Bronchial epithelial cell (primary cell): Measurements from ENCODE around the gene NELL2. TPM values are rescaled to one million over a fixed set of nuclear protein-coding genes. Genes with fewer than 3 reads are reported as not detected.
A peak's percentile ranks its signal among the peaks of the same experiment; 100 is the strongest.

Experiments used
- DNase-seq: peaks from one replicate; pipeline ENCODE4 v3.0.0-alpha.2; 2010; ENCODE audit warnings: low read depth
- FAIRE-seq: peaks from 2 replicates; lab custom pipeline; 2011; peaks lifted over from hg19 to GRCh38; lab: Jason Lieb, UNC
- H3K27me3 ChIP-seq: 2 replicates; pipeline ENCODE4 v1.5.1; 2011; ENCODE audit warnings: low read length; ENCODE audit not compliant: control insufficient read depth, insufficient read depth
- H3K36me3 ChIP-seq: 2 replicates; pipeline ENCODE4 v1.5.1; 2011; ENCODE audit warnings: low read length; ENCODE audit not compliant: control insufficient read depth, insufficient read depth
- H3K4me3 ChIP-seq: 2 replicates; pipeline ENCODE4 v1.5.1; 2011; ENCODE audit warnings: mild to moderate bottlenecking, low read depth, low read length, control low read depth
- total RNA-seq: library from RNA; depleted of rRNA; stranded (reverse); fragments of >200 nt; gene quantifications from 2 replicates; pipeline ENCODE4 v1.2.1, GENCODE V29; 2014
- TF ChIP-seq, protein P1 (sequence below): IDR thresholded peaks from 2 replicates; pipeline ENCODE4 v1.5.1; 2011; ENCODE audit warnings: mild to moderate bottlenecking, moderate library complexity, low read length, control low read depth, inconsistent platforms; ENCODE audit not compliant: insufficient read depth, severe bottlenecking

Gene NELL2
- total RNA-seq, 1 donor from 2014 or later = not detected

DNA sequence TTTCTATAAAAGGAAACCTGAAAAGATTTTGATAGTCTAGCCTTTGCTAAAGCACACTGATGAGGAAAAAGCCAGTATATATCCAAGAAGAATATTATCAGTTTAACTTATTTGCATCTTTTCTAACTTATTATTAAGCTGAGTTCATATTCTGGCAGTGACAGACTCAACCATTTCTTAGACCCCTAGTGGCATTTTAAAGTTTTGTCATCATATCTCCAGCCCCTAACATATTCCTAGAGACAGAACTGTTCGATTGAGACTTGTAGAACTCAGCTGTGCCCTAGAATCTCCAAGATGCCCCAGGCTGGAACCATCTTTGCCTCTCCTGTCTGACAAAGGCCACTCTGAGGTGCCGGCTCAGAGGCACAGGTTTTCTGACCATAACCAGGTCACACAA, 365.6 kb downstream of the NELL2 start:
- Histone ChIP-seq H3K27me3 (no peaks in the 10 kb centered on the region), H3K4me3 (no peak overlapping the region), H3K36me3 (no peaks in the 10 kb centered on the region)
- DNase-seq (no peak), FAIRE-seq (no peak)
- TF ChIP-seq, protein P1, sequence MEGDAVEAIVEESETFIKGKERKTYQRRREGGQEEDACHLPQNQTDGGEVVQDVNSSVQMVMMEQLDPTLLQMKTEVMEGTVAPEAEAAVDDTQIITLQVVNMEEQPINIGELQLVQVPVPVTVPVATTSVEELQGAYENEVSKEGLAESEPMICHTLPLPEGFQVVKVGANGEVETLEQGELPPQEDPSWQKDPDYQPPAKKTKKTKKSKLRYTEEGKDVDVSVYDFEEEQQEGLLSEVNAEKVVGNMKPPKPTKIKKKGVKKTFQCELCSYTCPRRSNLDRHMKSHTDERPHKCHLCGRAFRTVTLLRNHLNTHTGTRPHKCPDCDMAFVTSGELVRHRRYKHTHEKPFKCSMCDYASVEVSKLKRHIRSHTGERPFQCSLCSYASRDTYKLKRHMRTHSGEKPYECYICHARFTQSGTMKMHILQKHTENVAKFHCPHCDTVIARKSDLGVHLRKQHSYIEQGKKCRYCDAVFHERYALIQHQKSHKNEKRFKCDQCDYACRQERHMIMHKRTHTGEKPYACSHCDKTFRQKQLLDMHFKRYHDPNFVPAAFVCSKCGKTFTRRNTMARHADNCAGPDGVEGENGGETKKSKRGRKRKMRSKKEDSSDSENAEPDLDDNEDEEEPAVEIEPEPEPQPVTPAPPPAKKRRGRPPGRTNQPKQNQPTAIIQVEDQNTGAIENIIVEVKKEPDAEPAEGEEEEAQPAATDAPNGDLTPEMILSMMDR = no peak

DNA sequence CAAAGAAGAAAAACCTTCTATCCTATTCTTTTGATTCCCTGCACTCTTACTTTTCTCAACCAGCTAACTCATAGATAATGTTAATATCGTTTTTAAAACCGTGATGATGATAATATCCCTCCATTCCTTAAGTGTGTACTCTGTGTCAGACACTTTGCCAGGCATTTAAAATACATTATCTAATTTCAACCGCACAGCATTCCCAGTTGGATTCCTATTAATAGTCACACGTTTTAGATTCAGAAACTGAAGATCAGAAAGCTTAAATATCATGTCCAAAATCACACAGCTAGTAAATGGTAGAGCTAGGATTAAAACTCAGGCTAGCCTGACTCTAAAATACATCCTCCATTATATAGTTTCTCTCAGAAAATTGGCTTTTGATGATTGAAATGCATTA, 366.0 kb downstream of the NELL2 start:
- Histone ChIP-seq H3K4me3 (no peak overlapping the region), H3K36me3 (no peaks in the 10 kb centered on the region), H3K27me3 (no peaks in the 10 kb centered on the region)
- no peak for DNase-seq
- FAIRE-seq = no peak
- TF ChIP-seq, protein P1 = no peak

DNA sequence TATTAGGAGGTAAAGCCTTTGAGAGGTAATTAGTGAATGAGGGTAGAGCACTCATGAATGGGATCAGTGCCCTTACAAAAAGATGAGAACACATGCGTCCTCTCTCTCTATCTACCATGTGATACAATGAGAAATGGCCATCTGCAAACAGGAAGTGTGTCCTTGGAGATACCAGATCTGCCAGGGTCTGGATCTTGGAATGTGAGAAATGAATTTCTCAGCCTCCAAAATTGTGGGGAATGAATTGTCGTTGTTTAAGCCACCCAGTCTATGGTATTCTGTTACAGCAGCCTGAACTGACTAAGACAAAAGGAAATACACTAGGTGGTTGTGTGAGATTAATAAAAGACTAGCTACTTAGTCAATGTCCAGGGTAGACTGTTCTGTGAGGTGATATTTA, 366.6 kb downstream of the NELL2 start:
- H3K4me3 ChIP-seq = no peak overlapping the region
- DNase-seq (no peak), FAIRE-seq (no peak)
- TF ChIP-seq, protein P1 = no peak
- no peaks in the 10 kb centered on the region for H3K27me3 ChIP-seq
- H3K36me3 ChIP-seq = no peaks in the 10 kb centered on the region

DNA sequence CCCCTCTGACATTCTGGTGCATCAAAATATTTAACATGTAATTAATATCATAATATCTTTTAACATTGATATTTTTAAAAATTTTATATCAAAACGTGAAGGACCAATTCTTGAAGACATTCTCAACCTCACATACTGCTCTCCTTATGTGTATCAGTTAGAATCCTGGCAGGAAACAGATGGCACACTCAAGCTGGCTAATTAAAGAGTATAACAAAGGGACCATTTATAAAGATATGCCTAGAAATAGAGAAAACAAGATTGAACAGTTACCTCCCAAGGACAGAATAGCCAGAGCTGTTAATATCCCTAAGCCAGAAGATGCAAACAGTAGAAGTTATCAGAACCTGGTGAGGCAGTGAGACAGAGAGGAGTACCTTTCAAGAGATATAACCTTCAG, 368.7 kb downstream of the NELL2 start:
- TF ChIP-seq, protein P1 = no peak
- DNase-seq (no peak), FAIRE-seq (no peak)
- H3K36me3 ChIP-seq = no peaks in the 10 kb centered on the region
- no peak overlapping the region for H3K4me3 ChIP-seq
- H3K27me3 ChIP-seq = no peaks in the 10 kb centered on the region

DNA sequence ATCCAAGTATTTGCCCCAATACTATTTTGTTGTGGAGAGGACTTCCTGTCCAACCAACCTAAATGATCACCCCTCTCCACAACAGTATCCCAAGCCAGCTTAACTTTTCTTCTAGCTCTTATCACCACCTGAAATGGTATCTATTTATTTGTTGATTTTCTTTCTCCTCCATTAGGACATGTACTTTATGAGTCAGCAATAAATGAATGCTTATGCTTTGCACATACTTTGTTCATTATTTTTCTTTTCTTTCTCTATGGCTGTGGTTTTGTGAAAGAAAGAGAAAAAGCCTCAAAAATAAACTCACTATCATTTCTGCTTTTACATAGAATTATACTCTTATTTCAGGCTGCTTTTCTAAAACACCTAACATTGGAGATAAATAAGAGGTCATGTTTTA, 371.3 kb downstream of the NELL2 start:
- Histone ChIP-seq H3K36me3 (no peaks in the 10 kb centered on the region), H3K4me3 (no peak overlapping the region), H3K27me3 (no peaks in the 10 kb centered on the region)
- DNase-seq (no peak), FAIRE-seq (no peak)
- TF ChIP-seq, protein P1 = no peak

DNA sequence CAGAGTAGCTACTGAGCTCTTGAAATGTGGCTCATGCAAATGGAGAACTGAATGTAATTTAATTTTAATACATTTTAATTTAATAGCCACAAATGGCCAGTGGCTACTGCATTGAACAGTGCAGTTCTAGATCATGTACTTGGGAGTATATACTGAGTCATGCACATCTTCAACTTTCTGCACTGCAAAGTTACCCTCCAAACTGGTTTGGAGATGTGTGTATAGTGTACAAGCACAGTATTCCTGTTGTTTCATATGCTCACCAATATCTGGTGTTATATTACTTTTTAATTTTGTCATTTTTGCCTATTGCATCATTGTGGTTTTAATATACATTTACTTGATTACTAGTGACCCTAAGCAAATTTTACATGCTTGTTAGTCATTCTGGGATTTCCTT, 372.8 kb downstream of the NELL2 start:
- Histone ChIP-seq H3K4me3 (no peak overlapping the region), H3K27me3 (no peaks in the 10 kb centered on the region), H3K36me3 (no peaks in the 10 kb centered on the region)
- TF ChIP-seq, protein P1 = no peak
- FAIRE-seq (no peak), DNase-seq (peak; percentile 4)
